ACHN (cell line): Measurements from ENCODE around the gene XPNPEP1.
A peak's percentile ranks its signal among the peaks of the same experiment; 100 is the strongest.

Experiments used
- DNase-seq: peaks from one replicate; pipeline ENCODE4 v3.0.0-alpha.2; 2015
- in situ Hi-C: cut with HindIII; loops from 2 replicates; pipeline ENCODE4 v1.10.0; 2017; ENCODE audit warnings: low sequenced_read_pairs, low pct_ligation_motif_present, low pct_unique_long_range_greater_than_20kb

The XPNPEP1 gene

DNA sequence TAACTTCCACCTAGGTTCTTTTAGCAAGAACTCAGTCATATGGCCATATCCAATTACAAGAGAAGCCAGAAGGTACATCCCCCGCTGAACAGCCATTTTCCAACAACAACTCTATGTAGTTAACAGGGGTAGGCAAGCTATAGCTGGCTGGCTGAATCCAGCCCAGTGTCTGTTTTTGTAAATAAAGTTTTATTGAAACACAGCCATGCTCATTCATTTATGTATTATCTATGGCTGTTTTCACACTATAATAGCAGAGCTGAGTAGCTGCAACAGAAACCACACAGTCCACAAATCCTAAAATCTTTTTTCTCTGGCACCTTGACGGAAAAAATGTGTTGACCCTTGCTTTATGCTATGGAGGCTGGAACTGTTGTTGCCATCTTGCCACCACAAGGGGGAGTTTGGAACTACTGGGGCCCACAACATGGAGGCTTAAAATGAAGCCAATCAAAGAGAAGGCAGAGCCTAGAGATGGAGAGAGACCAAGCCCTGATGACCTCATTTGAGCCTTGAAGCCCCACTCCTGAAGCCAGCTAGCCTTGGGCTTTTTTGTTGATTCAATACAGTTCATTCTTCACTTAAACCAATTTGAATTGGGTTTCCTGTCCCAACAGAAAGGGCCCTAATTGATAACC is 33.3 kb upstream of the XPNPEP1 start:
- DNase-seq: peak; percentile 69
- in situ Hi-C loops: no loop called here

DNA sequence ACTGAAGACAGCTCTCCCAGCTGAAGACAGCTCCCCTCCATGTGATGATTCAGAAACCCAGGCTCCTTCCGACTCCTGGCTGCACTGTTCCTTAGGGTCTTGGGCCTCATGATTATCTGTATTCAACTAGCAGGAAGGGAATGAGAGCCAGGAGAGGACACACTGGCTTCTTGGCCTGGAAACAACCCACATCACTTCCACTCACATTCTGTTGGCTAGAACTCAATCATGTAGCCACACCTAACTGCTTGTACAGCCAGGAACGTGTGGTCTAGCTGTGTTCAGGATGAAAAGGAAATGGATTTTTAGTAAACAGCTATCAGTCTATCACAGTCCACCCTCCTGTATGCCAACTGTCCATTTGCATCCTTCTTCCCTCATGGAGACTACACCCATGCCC is 30.5 kb upstream of the XPNPEP1 start:
- in situ Hi-C loops: no loop called here
- no peak for DNase-seq

DNA sequence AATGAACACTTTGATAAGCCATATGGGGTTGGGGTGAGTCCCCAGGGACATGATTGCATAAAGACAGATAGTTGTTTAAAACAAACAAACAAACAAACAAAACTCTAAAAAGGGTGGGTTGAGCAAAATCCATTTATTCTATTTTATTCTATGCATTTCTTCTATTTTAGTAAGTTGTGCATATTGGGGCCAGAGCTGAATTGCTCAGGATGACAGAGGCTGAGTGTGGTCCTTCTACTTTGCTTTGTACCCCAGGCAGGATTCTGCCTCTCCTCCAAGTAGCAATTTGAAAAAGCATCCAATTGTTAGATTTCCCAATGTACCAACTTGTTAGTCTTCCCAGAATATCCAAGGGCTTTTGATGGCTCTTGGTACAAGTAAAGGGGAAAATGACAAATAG is 29.2 kb upstream of the XPNPEP1 start:
- in situ Hi-C loops: no loop called here
- no peak for DNase-seq

DNA sequence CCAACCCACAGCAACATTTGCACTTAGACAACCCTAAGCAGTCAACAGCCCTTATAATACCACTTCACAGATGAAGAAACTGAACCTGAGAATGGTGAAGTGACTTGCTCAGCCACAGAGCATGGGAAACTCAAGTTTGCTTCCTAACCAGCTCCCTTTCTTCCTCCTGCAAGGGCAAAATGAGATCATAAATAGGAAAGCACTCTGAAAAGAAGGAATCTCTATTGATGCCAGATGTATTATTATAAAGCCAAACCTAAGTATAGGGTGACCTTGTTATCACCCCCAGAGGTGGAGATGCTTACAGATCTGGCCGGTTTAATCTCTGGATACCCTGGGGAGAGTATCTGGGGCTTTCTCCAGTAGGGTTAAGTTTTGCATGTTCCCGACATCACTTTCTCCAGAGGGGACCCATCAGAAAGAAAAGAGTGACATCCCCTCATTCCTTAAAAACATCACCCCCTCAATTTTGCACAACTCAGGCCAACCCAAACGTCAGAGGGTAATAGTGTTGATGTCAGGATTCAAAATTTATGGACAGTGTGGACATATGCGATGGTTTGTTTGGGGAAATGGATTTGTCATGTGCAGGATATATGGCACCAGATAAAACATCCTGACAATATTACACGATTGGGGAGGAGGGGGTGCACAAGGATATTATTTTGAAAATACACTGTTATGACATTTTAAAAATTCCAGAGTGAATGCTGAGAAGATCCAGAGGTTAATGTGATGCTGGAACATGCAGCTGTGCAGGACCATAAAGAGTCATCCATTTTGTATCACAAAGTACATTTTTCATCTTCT is 24.0 kb upstream of the XPNPEP1 start:
- no peak for DNase-seq
- in situ Hi-C loops: no loop called here

DNA sequence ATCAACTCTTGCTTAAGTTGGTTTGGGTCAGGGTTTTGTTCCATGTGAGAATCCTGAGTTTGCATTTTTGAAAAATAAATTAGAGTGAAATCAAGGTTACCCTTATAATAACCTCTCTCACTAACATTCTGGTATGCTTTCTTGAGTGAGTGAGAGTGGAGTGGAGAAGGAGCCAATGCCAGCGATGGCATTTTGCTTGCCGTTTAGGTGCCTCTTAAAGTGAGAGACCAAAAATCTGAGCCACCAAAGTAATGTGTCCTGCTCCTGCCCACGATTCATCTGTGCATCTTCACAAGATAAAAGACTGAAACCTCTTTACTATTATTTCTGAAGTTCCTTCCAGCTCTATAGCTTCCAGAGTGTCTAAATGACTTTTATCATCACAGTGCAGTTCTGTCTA is 23.4 kb upstream of the XPNPEP1 start:
- no peak for DNase-seq
- in situ Hi-C loops: no loop called here

DNA sequence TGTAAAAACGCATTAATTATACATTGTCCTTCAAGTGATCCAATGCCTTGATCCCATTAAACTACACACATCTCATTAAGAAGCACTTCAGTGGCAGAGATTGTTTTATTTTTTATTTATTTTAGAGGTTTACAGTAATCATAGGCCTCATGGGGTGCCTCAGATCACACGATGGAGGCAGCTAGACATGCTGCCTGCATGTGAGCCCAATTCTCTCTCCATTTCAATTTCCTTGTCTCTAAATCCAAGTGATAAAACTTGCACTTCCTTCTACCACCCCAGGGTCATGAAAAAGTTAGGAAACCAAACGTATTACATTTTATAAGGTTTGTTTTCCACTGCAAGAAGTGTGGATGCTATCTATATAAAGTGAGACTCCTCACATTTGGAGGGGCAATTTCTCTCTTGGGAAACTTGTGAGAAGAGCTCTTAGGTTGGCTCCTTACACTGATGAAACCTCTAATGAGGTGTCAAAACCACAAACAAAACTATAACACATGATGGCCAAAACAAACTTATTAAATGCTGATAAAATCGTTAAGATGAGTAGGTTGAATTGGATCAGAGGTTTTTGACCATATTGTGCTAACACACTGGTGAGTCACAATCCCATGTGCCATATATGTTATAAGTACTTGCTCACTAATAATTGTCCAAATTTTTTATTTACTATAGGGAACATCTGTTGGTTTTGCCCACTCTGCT is 22.3 kb upstream of the XPNPEP1 start:
- no peak for DNase-seq
- in situ Hi-C loops: no loop called here

DNA sequence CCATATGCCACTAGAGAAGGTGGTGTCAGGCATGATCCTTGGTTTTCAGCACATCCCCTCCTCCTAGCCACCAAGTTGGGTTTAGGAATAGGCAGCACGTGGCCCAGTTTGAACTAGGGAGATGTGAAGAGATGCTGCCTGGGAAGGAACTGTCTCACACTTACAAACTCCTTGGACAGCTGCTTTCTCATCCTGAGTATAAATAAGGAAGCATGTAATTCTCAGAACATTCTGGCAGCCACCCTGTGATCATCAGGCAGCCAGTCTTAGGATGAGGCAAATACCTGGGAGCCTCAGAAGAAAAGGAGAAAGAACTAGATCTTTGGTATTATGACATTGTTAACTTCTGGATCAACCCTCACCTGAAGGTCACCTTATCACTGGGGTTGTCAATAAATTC is 21.3 kb upstream of the XPNPEP1 start:
- in situ Hi-C loops: no loop called here
- no peak for DNase-seq

DNA sequence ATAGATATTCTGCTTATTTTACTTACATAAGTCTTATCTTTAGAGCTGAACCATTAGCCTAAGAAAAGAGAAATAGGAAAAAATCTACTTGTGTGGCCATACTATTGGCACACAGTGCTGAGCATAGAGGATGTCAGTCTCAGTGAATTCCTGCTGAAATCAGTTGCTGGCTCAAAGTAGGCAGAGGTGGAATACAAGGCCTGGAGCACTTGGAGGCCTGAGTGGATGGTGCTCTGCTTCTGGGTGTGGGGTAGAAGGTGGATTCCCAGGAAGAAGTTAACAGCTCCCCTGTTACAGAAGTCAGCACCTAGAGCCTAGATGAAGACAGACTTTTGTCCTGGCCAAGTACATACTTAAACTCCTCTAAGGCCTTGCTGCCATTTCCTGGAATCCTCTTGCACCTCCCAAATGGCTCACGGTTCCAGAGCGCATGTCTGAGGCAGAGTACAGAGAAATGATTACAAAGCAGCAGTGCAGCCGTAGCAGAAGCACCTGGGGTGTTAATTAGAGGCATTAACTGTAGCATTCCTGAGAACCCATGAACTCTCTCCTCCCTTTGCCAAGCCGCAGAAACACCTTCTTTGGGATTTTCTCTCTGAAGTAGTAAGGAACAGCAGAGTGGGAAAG is 18.0 kb upstream of the XPNPEP1 start:
- in situ Hi-C loops: no loop called here
- no peak for DNase-seq

DNA sequence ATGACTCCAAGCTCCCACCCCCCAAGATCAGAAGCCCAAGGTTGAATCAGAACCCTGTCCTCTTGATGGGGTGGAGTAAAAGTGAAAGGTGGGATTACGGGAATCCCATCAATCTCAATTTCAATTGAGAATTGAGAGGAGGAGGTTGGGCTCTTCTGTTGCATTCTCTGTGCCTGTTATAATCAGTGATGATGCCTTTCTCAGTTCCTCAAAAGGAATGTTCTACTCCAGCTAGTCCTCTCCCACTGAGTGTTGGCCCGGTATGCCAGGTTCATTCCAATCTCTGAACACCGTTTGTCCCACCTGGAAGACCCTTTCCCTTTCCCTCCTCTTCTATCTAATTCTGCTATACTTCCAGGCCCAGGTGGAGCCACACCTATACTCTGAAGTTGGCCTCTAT is 17.2 kb upstream of the XPNPEP1 start:
- in situ Hi-C loops: no loop called here
- no peak for DNase-seq

DNA sequence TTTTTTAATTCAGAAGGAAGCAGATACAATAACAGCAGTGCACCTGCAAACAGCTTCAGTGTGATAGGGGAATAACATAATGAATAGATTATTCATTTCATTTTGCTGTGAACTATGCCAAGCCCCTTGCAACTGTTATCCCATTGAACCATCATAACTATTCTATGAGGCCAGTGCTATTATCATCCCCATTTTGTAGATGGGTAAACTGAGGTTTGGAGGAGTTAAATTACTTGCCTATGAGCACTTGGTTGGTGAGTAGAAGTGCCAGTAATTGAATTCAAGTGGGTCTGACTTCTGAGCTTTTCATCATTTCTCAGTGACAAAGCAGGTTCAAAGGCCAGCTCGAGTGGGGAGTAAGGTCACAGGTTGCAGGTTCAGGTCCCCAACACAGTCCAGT is 16.8 kb upstream of the XPNPEP1 start:
- no peak for DNase-seq

DNA sequence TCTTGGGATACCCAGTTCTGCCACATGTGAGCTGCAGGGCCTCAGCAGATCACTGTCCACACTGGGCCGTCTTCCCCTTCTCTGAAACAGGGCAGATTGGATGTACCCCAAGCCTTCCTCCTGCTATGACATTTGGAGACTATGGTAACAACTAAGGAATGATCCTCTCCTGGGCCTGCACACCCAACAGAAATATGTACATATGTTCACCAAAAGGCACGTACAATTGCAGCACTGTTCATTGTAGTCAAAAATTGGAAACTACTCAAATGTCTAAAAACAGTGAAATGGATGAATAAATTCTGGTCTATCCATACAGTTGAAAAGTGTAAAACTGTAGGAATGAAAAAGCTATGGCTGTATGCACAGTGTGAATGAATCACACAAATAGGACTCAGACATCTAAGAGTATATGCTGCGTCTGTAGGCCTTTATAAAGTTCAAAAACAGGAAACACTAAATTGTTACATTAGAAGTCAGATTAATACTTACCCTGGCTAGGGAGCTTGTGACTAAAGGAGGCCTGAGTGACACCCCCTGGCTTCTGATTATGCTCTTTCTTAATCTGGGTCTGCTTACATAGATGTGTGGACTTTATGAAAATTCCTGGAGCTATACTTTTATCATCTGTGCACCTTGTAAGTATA is 16.1 kb upstream of the XPNPEP1 start:
- DNase-seq: no peak
- in situ Hi-C loops: no loop called here

More for the DNA sequence above, 16.8 kb upstream of the XPNPEP1 start:
- in situ Hi-C loops: no loop called here

DNA sequence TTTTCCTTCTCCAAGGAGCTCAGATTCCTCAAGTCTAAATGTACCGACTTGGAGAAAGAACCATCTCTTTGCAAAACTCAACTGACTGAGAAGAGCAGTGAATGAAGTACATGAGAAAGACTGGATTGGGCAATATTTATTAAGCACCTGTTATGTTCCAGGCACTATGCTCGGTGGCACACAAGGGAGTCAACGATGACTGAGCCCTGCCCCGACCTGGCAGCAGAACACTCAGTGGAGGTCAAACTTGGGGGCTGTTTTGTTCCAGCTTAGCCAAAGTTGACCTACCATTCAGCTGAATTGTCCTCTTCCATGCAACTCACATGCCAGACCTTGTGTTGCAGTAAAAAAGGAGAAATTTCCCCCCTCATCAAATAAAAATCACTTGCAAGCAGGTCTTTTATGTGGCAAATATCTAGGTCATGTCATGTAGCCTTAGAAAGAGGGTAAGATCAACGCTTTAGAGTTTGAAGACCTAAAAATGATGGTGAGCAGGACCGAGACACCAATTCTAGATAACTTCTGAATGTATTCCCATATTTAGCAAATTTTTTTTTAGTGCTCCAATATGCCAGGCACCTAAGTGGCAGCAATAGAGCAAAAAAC is 14.3 kb upstream of the XPNPEP1 start:
- DNase-seq: no peak
- in situ Hi-C loops: no loop called here

DNA sequence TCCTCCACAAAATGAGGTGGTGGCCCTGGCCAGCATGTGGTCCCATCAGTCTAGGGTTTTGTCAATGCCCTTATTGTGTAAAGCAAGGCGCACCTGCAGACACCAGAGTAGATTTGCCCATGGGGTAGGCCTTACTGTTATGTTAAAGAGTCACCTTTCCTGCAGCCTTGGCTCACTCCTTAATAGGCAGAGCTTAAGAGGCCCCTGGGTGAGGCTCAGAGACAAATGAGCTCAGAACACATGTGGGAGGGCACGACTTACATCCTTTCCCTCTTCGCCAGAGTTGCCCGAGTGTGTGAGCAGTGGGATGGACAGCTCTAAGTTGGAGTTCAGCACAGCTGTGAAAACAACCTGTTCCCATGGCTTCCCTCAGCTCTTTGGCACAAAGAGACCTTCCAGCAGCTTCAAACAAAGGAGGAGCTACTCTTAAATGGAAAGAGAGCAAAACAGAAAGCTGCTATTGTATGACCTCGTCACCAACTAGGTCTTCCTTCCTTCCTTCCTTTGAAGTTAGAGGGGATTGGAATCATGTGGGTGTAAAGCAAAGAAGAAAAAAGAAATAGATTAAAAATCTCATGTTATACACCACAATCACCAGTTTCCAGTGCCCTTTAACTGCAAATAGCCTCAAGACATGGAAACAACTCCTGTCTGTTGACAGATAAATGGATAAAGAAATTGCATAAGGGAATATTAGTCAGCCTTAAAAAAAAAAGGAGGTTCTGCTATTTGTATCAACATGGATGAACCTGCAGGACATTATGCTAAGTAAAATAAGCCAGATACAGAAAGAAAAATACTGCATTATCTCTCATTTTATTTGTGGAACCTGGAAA is 11.9 kb upstream of the XPNPEP1 start:
- no peak for DNase-seq
- in situ Hi-C loops: no loop called here

DNA sequence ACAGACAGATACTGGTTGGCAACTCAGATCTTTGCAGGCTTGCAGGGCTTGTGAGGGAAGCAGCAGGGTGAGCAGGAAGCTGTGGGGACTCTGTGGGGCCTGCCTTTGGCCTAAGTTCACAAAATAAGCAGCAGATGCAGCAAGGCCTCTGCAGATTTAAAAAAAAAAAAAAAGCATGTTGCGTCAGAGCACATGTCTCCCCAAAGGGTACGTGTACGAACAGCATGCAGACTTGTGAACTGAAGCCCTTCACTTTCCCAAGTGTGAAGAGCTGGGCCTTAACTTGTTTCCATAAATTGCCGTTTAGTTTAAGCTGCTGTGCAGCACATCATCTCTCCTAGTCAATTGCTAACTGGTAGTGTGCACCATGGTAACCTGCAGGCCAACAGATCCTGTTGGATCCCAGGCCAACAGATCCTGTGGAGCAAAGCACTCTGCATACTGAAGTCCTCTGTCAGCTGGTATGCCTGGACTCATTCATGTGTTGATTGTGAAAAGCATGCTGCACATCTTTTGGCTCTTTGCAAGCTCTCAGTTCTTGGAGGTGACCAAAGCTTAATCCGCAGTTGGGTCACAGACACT is 10.8 kb upstream of the XPNPEP1 start:
- in situ Hi-C loops: no loop called here
- DNase-seq: no peak

DNA sequence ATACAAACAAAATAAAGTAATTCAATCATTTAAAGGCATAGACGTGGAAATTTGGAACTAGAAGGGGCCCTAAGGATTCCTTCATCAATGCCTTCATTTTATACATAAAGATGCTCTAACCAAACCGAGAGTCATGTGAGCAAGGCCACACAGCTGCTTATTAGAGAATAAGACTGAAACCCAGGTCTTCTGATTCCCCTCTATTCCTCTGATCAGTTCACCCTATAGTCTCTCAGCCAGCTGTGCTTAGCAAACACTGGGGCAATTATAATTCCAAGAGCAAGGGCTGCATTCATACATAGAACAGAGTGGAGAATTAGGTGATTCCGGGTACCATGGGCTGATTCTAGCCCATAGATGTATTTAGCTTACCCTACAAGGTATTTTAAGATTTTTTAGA is 9.7 kb upstream of the XPNPEP1 start:
- no peak for DNase-seq
- in situ Hi-C loops: no loop called here

DNA sequence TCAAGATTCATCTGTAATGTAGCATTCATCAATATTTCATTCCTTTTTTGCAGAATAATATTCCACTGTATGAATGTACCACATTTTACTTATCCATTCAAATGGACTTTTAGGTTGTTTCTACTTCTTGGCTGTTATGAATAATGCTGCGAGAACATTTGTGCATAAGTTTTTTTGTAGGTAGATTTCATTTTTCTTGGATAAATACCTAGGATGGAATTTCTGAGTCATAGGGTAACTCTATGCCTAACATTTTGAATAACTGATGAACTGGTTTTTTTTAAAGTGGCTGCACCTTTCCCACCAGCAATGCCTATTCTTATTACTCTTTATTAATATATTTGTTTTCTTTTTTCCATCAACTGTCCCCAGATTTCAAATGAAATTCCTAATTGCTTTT is 9.1 kb upstream of the XPNPEP1 start:
- no peak for DNase-seq
- in situ Hi-C loops: no loop called here

DNA sequence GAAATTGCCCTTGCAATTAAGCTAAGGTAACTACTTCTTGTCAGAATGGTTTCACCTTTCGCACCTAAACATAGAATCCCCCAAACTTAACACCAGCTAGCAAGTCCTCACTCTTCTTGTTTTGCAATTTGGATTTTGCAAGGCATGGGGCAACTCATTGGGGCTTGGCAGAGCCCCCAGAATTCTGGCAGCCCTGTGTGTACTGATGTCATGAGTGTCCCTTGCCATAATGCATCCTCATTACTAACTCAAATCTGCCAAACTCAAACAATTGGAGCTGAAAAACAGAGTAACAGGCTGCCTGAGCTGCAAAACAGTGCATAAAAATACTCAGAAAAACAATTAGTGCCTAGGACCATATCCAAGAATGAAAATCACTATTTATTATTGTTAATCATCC is 7.9 kb upstream of the XPNPEP1 start:
- DNase-seq: no peak
- in situ Hi-C loops: no loop called here
